LNCaP clone FGC (cell line): Measurements from ENCODE around the gene PTOV1.

Source experiments
- DNase-seq: peaks from one replicate; pipeline ENCODE4 v3.0.0-alpha.2; 2011; ENCODE audit warnings: low read depth
- H3K4me3 ChIP-seq: 2 replicates; pipeline ENCODE4 v1.5.1; 2011; ENCODE audit warnings: mild to moderate bottlenecking, low read depth, low read length, control low read depth
- CTCF ChIP-seq: IDR thresholded peaks from 2 replicates; pipeline ENCODE4 v1.5.1; 2012; ENCODE audit warnings: mild to moderate bottlenecking; ENCODE audit not compliant: control insufficient read depth, insufficient read depth; ENCODE audit errors: extremely low read depth

PTOV1 gene

DNA sequence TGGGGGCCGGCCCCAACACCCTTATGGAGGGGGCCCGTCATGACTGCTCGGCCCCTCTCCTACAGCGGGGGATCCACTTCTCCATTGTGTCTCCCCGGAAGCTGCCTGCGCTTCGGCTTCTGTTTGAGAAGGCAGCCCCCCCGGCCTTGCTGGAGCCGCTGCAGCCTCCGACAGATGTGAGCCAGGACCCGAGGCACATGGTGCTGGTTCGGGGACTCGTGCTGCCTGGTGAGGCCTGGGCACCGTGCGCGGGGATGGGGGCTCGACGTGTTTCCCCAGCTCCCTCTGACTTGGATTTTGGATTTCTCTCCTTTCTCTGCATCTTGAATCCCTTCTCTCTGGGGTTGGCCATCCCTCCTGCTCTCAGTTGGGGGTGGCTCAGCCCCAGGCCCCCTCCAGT, 21.2 kb upstream of the PTOV1 start:
- no peak for DNase-seq
- no peak overlapping the region for H3K4me3 ChIP-seq
- TF ChIP-seq CTCF, result no peak

- no peak overlapping the region for H3K4me3 ChIP-seq
- no peak for TF ChIP-seq CTCF
- DNase-seq, result no peak
These were observed 20.2 kb upstream of the PTOV1 start for GRCh38 chr19:49830766-49831165.

GRCh38 chr19:49831592-49831991, 19.4 kb upstream of the PTOV1 start:
- no peak for DNase-seq
- no peak for TF ChIP-seq CTCF
- no peak overlapping the region for H3K4me3 ChIP-seq

GRCh38 chr19:49832556-49832955, 18.4 kb upstream of the PTOV1 start:
- no peak for DNase-seq
- TF ChIP-seq CTCF, result no peak

DNA sequence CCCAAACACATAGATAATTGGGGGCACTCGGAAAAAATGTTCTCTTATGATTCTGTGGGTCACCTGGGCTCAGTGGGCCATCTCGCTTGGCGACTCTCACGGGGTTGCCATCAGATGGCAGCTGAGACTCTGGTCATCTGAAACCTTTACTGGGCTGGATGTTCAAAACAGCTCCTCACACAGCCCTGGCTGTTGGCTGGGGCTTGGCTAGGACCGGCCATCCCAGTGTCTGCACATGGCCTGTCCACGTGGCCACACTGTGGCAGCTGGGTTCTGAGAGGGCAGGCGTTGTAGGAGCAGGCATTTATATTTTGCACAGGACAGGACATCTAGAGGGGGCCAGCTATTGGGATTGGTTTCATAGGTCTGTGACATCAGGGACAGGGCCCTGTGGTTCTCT, 17.4 kb upstream of the PTOV1 start:
- no peak for DNase-seq
- no peak for TF ChIP-seq CTCF
- no peak overlapping the region for H3K4me3 ChIP-seq

More at GRCh38 chr19:49832556-49832955, 18.4 kb upstream of the PTOV1 start:
- H3K4me3 ChIP-seq, result no peak overlapping the region

DNA sequence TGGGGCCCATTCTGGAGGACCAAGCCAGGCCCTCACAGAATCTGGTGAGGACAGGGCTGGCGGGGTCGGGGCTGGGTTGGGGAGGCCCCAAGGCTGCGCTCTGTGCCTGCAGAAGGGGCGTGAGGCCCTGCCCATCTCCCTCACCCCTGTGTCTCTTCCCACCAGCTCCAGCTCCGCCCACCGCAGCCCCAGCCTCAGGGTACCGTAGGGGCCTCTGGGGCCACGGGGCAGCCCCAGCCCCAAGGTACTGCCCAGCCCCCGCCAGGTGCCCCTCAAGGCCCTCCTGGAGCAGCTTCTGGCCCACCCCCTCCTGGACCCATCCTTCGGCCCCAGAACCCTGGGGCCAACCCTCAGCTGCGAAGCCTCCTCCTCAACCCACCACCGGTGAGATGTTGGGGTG, 15.4 kb upstream of the PTOV1 start:
- no peak overlapping the region for H3K4me3 ChIP-seq
- no peak for DNase-seq
- TF ChIP-seq CTCF, result no peak

GRCh38 chr19:49836176-49837008, 14.6 kb upstream of the PTOV1 start:
- no peak for DNase-seq
- no peak overlapping the region for H3K4me3 ChIP-seq
- TF ChIP-seq CTCF, result no peak
